OCI-LY3 (cell line): ENCODE results near the gene FOXE1.

Experiments
- EZH2phosphoT487 ChIP-seq: fragments of 200-600 bp; shearing (Covaris generic); IDR thresholded peaks from 2 replicates; pipeline ENCODE4 v1.6.1; 2018; ENCODE audit warnings: antibody characterized with exemption, mixed run types, low read depth
- TF ChIP-seq, protein P1 (sequence below): fragments of 200-600, 300-600 bp; sonication (generic); IDR thresholded peaks from 2 replicates; pipeline ENCODE4 v1.5.1; 2014; ENCODE audit warnings: antibody characterized with exemption, low read length, low read depth

DNA sequence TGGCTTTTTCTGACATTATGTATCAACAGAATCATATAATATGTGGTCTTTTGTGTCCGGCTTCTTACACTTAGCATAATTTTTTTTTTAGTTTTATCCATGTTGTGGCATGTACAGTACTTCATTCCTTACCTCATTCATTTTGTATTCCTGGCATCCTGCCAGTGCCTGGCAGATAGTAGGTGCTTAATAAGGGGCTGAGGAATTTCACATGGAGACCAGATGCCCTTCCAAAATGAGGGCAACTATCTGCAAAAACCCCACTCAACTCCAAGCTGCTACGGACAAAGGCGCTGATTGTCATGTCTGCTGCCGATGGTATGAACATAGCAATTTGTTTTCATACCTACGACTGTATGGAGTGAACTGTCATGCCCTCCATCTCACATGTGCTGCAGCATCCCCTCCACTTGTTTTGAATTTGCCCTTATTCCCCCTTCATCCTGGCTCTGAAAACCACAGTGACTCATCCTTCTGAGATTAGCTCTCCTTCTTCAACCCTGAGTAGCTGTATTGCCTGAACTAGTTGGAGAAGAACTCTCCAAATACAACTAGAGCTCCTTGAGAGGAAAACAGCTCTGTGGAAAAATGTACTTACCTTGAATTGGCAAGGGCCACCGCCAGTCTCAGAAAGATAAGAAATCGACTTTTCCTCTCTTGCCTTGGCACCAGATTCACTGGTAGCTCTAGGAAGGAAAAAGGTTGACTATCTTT, 41.3 kb upstream of the FOXE1 start:
- TF ChIP-seq, protein P1, sequence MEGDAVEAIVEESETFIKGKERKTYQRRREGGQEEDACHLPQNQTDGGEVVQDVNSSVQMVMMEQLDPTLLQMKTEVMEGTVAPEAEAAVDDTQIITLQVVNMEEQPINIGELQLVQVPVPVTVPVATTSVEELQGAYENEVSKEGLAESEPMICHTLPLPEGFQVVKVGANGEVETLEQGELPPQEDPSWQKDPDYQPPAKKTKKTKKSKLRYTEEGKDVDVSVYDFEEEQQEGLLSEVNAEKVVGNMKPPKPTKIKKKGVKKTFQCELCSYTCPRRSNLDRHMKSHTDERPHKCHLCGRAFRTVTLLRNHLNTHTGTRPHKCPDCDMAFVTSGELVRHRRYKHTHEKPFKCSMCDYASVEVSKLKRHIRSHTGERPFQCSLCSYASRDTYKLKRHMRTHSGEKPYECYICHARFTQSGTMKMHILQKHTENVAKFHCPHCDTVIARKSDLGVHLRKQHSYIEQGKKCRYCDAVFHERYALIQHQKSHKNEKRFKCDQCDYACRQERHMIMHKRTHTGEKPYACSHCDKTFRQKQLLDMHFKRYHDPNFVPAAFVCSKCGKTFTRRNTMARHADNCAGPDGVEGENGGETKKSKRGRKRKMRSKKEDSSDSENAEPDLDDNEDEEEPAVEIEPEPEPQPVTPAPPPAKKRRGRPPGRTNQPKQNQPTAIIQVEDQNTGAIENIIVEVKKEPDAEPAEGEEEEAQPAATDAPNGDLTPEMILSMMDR: no peak
- TF ChIP-seq EZH2phosphoT487: no peak
